Endometrium (tissue), 2 donors: ENCODE data around the gene SORBS2.
"Not testable (repeated sequence)": the region's sequence is repeated elsewhere in the genome, so short reads cannot be mapped to it uniquely, and the experiment has no call there.

Experiments used
- FAIRE-seq: peaks from 2 replicates; lab custom pipeline; 2012; peaks lifted over from hg19 to GRCh38; lab: Jason Lieb, UNC
- donor health status: control.
- donor health status: control.

The SORBS2 gene

DNA sequence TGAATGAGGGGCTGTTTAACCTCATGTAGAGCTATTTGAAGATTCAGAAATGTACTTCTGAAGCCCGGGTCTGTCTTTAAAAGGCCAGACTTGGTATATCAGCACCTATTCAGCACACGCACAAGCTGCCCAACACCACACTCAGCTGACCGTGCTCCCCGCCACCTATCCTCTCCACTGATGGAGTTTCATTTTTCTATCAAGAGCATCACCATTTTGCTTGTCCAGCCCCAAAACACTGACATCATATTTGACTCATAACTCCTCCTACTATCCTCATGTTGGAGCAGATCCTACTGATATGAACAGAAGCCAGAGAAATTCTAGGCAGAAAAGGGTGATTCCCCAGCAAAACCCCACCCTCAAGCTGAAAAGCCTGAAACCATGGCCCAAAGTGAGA is 100.3 kb downstream of the SORBS2 start:
- FAIRE-seq: no peak

GRCh38 chr4:185710487-185710995 is 101.5 kb downstream of the SORBS2 start:
- FAIRE-seq: no peak

- FAIRE-seq: no peak
Measured at GRCh38 chr4:185709802-185710486, 102.0 kb downstream of the SORBS2 start.

DNA sequence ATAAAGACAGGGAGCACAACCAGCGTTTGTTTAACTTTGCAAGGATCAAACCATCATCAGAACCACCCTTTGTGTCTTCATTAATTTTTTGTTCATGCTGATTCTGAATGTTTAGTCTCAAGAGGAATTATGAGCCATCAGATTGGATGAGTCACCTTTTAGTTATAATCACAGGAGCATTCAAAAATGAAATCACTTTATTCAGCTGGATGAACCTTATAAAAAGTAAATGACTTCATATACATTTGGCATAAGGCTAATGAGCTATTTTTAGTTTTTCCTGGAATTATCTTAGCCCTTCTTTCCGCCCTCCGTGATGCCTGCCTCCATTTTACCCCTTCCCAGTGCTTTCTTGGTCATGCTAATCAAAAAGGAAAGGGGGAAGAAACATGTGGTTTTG is 103.6 kb downstream of the SORBS2 start:
- FAIRE-seq: no peak

DNA sequence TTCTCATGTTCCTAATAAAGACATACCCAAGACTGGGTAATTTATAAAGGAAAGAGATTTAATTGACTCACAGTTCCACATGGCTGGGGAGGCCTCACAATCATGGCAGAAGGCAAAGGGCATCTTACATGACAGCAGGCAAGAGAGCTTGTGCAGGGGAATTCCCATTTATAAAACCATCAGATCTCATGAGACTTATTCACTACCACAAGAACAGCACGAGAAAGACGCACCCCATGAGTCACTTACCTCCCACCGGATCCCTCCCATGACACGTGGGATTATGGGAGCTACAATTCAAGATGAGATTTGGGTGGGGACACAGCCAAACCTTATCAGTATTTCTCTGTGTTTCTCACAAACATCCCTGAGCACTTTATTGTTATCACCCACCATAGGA is 104.4 kb downstream of the SORBS2 start:
- not testable (repeated sequence) for FAIRE-seq

GRCh38 chr4:185702147-185702663 is 109.8 kb downstream of the SORBS2 start:
- no peak for FAIRE-seq

DNA sequence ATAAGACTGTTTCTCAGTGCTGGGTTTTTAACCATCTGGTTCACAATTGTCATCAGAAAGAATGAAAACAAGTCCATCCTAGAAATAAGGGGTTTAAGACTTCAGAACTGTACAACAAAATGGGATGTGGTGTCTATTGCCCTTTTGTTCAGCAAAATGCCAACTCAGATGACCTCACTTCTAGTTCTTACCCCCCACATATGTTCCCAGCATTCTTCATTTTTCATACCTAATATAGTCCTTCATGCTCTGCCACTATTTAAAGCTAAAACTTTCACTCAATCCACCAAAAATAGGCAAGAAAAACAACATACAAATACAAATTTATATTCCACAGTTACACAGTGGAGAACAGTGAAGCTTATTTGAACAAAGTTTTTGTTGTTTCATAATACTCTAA is 111.4 kb downstream of the SORBS2 start:
- no peak for FAIRE-seq

GRCh38 chr4:185700048-185700447 is 111.9 kb downstream of the SORBS2 start:
- FAIRE-seq: no peak

DNA sequence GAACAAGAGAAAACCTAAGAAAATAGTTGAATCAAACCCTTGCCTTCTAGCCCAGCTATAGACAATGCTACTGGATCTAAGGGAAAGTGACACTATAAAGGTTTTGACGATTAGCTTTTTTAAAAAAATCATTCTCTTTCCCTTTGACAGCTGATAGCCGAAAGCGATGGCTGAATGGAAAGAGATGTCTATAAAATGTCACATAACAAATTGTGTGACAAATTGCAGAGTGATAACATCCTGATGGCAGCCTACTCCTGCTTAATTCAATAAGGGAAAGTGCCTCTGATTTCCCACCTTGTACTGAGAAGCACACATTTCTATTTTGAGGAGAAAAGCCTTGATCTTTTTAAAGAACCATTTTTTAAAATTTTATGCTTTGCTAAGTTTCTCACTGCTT is 114.5 kb downstream of the SORBS2 start:
- FAIRE-seq: no peak

DNA sequence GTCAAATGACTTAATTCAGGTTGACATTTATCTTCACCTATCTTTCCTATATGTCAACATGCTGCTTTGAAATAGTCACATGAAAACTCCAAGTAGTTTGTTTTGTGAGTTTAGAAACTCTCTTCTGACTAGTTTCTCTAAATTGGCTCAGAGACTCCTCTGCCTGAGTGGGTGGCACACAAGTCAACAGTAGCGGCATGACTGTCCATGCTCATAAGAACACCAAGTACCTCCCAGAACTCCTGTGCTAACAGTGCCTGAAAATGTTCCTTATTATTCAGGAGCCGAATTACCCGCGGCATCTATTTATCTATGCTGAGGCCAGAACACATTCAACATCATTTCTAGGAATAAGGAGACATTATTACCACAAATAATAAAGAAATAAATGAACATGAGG is 116.3 kb downstream of the SORBS2 start:
- FAIRE-seq: no peak

- FAIRE-seq: no peak
Measured at GRCh38 chr4:185693548-185694215, 118.3 kb downstream of the SORBS2 start.

DNA sequence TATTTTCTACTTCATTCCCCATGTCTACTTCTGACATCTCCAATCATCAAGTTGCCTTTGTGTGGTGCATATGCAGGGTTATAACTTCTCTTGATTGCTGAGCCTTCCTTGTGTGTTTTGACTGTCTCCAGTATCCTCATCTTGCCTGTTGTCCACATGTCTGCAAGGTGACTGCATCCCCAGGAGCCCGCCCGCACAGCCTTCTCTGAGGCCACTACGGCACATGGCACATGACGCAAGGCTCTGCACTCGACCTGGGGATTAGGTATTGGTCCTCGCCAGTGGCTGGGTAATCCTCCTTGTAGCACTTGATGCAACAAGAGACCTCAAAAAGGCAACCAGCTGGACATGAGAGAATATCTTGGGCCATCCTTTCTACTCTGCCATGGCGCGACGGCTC is 122.6 kb downstream of the SORBS2 start:
- FAIRE-seq: no peak

DNA sequence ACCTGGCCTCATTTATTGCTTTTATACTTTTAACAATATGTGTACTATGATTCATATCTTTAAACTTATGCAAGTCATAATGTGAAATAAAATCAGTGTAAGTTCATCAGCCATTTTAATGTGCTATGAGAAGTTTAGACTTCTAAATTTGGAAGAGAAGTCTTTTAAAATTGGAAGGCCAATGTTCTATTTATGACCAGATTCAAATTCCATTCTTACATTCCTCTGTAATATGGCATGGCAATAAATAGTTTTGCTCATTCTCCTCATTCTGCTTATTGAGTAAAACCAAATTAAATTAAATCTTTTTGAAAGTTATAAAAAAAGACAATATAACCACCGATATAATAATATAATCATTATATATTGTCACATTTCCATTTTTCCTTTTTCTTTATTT is 126.2 kb downstream of the SORBS2 start:
- FAIRE-seq: no peak

GRCh38 chr4:185683896-185684295 is 128.1 kb downstream of the SORBS2 start:
- FAIRE-seq: no peak

DNA sequence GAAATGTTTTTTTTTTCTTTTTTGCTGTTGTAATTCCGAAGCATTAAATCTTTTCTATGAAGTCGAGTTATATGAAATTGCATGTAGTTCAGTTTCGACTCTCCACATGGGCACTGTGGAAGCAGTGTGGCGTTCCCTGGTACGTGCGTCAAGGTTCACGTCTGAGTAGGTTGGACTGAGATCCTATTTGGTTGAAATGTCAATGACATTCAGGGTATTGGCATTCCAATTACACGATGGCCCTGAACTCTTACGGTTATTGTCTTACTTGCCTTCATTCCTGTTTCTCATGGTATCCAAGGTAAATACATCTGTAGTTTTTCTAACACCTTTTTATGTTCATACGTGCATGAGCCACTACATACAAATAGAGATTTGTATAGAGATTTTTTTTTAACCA is 128.8 kb downstream of the SORBS2 start:
- no peak for FAIRE-seq

GRCh38 chr4:185682236-185682635 is 129.8 kb downstream of the SORBS2 start:
- FAIRE-seq: no peak

DNA sequence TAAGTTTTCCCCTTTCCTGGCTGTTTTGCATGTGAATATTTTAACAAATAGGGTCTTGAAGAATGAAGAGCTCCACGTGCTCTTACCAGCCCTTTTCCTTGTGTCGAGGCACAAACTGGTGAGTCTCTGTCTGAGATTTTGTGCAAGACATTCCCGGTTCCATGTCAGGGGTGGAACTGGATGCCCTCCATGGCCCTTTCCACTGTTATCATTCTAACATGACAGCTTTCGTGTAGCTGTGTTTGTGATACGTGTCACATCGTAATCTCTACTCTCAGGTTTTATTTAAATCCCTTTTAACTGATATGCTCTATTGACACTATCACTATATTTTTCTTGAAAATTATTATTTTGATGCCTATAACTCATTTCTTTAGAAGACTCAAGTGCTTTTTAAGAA is 130.4 kb downstream of the SORBS2 start:
- no peak for FAIRE-seq

DNA sequence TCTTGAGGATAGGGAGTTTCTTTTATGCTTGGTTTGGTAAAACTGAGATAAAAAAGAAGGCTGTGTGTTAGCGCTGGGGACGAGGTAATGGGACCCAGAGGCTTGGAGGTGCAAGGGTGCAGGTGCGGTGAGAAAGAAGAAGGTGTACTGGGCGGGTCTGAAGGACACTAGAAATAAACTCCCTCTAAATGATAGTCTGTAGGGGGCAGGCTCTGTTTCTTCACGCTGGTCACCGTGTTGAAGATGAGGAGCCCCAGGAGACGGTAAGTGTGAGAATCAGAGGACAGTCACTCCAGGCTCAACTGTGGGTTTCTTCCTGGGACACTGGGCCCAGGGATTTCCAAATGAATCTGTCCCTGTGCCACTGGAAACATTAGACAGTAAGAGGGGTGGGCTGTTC is 131.4 kb downstream of the SORBS2 start:
- no peak for FAIRE-seq

DNA sequence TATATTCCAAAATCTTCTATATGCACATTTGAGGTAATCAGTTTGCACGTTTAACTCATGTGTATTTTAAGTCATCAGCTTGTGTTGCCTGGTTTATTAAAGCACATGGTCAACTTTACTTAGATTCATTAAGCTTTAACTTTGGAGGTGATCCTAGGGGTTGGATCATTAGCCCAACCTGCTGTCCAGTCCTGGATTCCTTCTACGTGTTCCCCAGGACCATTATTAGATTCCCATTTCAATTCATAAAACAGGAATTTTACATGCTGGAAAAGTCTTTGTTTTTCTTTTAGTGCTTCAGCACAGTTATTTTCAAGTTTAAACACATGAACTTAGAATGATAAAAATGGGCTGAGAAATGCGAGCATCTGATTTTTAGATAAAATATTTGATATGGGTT is 132.5 kb downstream of the SORBS2 start:
- no peak for FAIRE-seq

DNA sequence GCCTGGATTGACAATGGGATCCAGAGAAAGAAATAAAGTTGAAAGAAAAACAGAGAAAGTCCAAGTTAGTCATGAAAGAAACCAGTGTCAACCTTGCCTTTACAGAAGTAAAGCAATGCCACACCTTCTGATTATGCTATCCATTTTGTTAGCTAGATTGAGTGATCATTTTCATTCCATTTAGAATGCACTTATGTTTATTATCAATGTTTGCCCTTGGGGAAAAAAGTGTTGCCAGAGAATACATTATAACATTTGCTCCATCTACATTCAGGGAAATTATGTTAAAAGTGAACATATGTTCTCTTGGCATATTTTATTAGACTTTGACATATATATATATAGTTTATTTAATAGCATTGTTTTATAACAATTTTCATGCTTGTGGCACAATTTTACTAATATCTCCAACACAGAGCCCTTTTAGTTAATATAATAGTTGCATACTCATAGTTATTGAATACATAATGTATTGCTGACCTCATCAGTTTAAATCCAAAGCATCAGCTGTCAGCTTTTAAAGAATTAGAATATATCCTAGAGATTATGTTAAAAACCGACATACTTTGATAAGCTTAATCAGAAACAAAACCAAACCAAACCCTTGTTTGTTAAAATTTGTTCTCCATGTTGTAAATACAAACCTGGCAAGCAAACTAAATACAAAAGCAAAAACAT is 134.2 kb downstream of the SORBS2 start:
- no peak for FAIRE-seq

- peak; percentile 88 for FAIRE-seq
Measured at GRCh38 chr4:185672618-185673017, 139.4 kb downstream of the SORBS2 start.

DNA sequence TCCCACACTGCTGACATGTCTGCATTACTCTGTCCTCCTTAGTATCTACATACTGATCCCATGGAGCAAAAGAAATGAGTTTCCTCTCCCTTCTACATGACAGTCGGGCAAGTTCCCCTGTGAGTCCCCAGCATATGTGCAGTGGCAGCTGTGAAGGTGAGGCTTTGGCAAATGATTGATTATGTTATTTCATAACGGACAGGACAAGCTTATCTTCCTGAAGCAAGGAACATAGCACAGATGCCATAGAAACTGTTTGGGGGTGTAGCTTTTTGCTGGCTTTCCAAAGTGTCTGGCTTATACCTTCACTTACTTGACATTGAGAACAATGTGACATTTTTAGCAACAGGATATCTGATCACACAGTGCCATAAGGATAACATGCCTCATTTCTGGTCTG is 139.8 kb downstream of the SORBS2 start:
- no peak for FAIRE-seq

GRCh38 chr4:185671496-185671895 is 140.5 kb downstream of the SORBS2 start:
- no peak for FAIRE-seq
